Panc1 (cell line): ENCODE data around the gene LRMDA. TPM values are rescaled to one million over a fixed set of nuclear protein-coding genes. Genes with fewer than 3 reads are reported as not detected.

Experiments
- ATAC-seq: fragments of 200-7000 bp; cut with Tn5 transposase; 2 replicates; pipeline ENCODE4 v1.9.1; 2020; ENCODE audit warnings: mild to moderate bottlenecking, moderate library complexity
- BruUV-seq: library from RNA; stranded (reverse); fragments of 400-500 nt; replicated peaks from 2 replicates; lab custom pipeline; 2021; lab: Mats Ljungman, UMichigan
- CTCF ChIA-PET: fragments of 300-600 bp; sonication (Branson Sonifier 250); formaldehyde crosslinking; loops from one replicate; lab custom pipeline; 2022; ENCODE audit warnings: antibody characterized with exemption; lab: Charles Lee
- POLR2A ChIA-PET: fragments of 300-600 bp; sonication (Branson Sonifier 250); formaldehyde crosslinking; loops from one replicate; lab custom pipeline; 2022; ENCODE audit warnings: antibody characterized with exemption; lab: Charles Lee
- DNase-seq: peaks from one replicate; pipeline ENCODE4 v3.0.0-alpha.2; 2010; ENCODE audit warnings: low read depth, low spot score
- H3K27ac ChIP-seq: 2 replicates; pipeline ENCODE4 v1.5.1; 2011; ENCODE audit warnings: mild to moderate bottlenecking, low read length, inconsistent platforms
- H3K27me3 ChIP-seq: fragments of 200-500 bp; sonication (Bioruptor generic); 2 replicates; pipeline ENCODE4 v1.6.0; 2014; ENCODE audit warnings: low read length, inconsistent platforms; ENCODE audit not compliant: control insufficient read depth, insufficient read depth
- H3K36me3 ChIP-seq: fragments of 200-500 bp; sonication (Bioruptor generic); 2 replicates; pipeline ENCODE4 v1.5.1; 2014; ENCODE audit warnings: inconsistent platforms, mild to moderate bottlenecking, low read length, moderate library complexity; ENCODE audit not compliant: control insufficient read depth, insufficient read depth
- H3K4me1 ChIP-seq: 2 replicates; pipeline ENCODE4 v1.5.1; 2011; ENCODE audit warnings: inconsistent platforms, mild to moderate bottlenecking, low read length, moderate library complexity; ENCODE audit not compliant: control insufficient read depth, insufficient read depth
- H3K4me3 ChIP-seq, 2 experiments: 2 replicates each; pipeline ENCODE4 v1.5.1; 2011 to 2012; ENCODE audit warnings: low read depth in 2 of 2, low read length in 2 of 2, mild to moderate bottlenecking in 2 of 2, inconsistent platforms in 1 of 2, moderate library complexity in 1 of 2
- H3K9me3 ChIP-seq: fragments of 200-500 bp; sonication (Bioruptor generic); 2 replicates; pipeline ENCODE4 v1.5.1; 2014; ENCODE audit warnings: low read depth, mild to moderate bottlenecking, inconsistent platforms, low read length, moderate library complexity; ENCODE audit not compliant: control insufficient read depth, insufficient read depth
- POLR2AphosphoS5 ChIP-seq: IDR thresholded peaks from 2 replicates; pipeline ENCODE4 v1.6.1; 2012; ENCODE audit warnings: mild to moderate bottlenecking, low read depth, low read length, moderate library complexity
- SIN3A ChIP-seq: IDR thresholded peaks from 2 replicates; pipeline ENCODE4 v1.6.1; 2012; ENCODE audit warnings: low read depth, mild to moderate bottlenecking, low read length, moderate library complexity, borderline replicate concordance; ENCODE audit not compliant: insufficient read depth
- TCF7L2 ChIP-seq: IDR thresholded peaks from 2 replicates; pipeline ENCODE4 v1.6.1; 2011; ENCODE audit warnings: mild to moderate bottlenecking, low read depth, low read length, inconsistent platforms
- in situ Hi-C: cut with HindIII; loops from 2 replicates; pipeline ENCODE4 v1.10.0; 2016; ENCODE audit warnings: low sequenced_read_pairs, low pct_unique_long_range_greater_than_20kb
- intact Hi-C: fragments of 100-400 bp; cut with micrococcal nuclease; formaldehyde crosslinking; loops from one replicate; pipeline ENCODE4 v1.10.0; 2022; ENCODE audit not compliant: unreplicated experiment
- total RNA-seq: library from RNA; stranded (reverse); gene quantifications from one replicate; pipeline ENCODE4 v1.2.1, GENCODE V29; 2021; ENCODE audit not compliant: unreplicated experiment
- TF ChIP-seq, protein P1 (sequence below): fragments of 450-650 bp; IDR thresholded peaks from 2 replicates; pipeline ENCODE4 v1.5.1; 2017; ENCODE audit warnings: mild to moderate bottlenecking
- TF ChIP-seq, protein P2 (sequence below), 2 experiments: IDR thresholded peaks; 2 replicates each; pipeline ENCODE4 v1.6.1; 2011 to 2012; ENCODE audit warnings: low read depth in 2 of 2, control low read depth in 1 of 2, low read length in 1 of 2, mild to moderate bottlenecking in 1 of 2, moderate library complexity in 1 of 2; ENCODE audit not compliant: insufficient read depth in 1 of 2

Gene LRMDA
- total RNA-seq, 1 experiment from 2014 or later: 1.2 TPM

DNA sequence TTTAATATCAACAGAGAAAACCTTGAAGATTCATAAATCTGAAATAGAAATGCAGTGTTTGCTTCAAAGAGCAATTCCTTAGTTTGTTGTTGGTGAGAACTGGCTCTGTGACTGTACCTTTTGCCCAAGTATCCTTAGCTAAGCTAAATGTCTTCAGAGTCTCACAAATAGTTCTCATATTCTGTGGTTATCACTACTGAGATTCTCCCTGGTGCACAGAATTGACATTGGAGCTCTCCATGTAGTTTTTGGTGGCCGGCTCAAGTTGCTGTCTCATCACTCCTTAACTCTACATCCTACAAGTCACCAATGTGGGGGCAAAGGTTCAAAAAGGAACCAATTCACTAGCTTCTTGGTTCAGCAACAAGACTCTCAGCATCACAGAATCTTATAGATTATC is 780.3 kb downstream of the LRMDA start:
- no peak overlapping the region for H3K27ac ChIP-seq
- no peaks in the 10 kb centered on the region for H3K36me3 ChIP-seq
- no TSS peak for BruUV-seq
- ChIA-PET POLR2A (no interaction called here), CTCF (no interaction called here)
- ATAC-seq (no peak), DNase-seq (no peak)
- no peak overlapping the region for H3K4me3 ChIP-seq
- TF ChIP-seq, protein P1, sequence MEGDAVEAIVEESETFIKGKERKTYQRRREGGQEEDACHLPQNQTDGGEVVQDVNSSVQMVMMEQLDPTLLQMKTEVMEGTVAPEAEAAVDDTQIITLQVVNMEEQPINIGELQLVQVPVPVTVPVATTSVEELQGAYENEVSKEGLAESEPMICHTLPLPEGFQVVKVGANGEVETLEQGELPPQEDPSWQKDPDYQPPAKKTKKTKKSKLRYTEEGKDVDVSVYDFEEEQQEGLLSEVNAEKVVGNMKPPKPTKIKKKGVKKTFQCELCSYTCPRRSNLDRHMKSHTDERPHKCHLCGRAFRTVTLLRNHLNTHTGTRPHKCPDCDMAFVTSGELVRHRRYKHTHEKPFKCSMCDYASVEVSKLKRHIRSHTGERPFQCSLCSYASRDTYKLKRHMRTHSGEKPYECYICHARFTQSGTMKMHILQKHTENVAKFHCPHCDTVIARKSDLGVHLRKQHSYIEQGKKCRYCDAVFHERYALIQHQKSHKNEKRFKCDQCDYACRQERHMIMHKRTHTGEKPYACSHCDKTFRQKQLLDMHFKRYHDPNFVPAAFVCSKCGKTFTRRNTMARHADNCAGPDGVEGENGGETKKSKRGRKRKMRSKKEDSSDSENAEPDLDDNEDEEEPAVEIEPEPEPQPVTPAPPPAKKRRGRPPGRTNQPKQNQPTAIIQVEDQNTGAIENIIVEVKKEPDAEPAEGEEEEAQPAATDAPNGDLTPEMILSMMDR: no peak
- TF ChIP-seq, protein P2, sequence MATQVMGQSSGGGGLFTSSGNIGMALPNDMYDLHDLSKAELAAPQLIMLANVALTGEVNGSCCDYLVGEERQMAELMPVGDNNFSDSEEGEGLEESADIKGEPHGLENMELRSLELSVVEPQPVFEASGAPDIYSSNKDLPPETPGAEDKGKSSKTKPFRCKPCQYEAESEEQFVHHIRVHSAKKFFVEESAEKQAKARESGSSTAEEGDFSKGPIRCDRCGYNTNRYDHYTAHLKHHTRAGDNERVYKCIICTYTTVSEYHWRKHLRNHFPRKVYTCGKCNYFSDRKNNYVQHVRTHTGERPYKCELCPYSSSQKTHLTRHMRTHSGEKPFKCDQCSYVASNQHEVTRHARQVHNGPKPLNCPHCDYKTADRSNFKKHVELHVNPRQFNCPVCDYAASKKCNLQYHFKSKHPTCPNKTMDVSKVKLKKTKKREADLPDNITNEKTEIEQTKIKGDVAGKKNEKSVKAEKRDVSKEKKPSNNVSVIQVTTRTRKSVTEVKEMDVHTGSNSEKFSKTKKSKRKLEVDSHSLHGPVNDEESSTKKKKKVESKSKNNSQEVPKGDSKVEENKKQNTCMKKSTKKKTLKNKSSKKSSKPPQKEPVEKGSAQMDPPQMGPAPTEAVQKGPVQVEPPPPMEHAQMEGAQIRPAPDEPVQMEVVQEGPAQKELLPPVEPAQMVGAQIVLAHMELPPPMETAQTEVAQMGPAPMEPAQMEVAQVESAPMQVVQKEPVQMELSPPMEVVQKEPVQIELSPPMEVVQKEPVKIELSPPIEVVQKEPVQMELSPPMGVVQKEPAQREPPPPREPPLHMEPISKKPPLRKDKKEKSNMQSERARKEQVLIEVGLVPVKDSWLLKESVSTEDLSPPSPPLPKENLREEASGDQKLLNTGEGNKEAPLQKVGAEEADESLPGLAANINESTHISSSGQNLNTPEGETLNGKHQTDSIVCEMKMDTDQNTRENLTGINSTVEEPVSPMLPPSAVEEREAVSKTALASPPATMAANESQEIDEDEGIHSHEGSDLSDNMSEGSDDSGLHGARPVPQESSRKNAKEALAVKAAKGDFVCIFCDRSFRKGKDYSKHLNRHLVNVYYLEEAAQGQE (IDR thresholded peaks at IDR 0.05; ENCODE audit: insufficient read depth in 1 of 2, low read depth in 2 of 2, low read length in 1 of 2): no peak
- no peak for TF ChIP-seq TCF7L2
- no peak for TF ChIP-seq POLR2AphosphoS5
- no peaks in the 10 kb centered on the region for H3K27me3 ChIP-seq
- no peaks in the 10 kb centered on the region for H3K4me1 ChIP-seq
- H3K9me3 ChIP-seq: no peaks in the 10 kb centered on the region
- intact Hi-C loops: no loop called here
- in situ Hi-C loops: no loop called here

GRCh38 chr10:76213876-76214275 is 782.5 kb downstream of the LRMDA start:
- CTCF ChIA-PET: no interaction called here
- no peak for DNase-seq

More at GRCh38 chr10:76213876-76214275, 782.5 kb downstream of the LRMDA start:
- no peak overlapping the region for H3K4me3 ChIP-seq
- in situ Hi-C loops (no loop called here), intact Hi-C loops (no loop called here)
- TF ChIP-seq TCF7L2: no peak
- TF ChIP-seq, protein P1: no peak
- no peak for TF ChIP-seq POLR2AphosphoS5
- TF ChIP-seq, protein P2 (IDR thresholded peaks at IDR 0.05; ENCODE audit: insufficient read depth in 1 of 2, low read depth in 2 of 2, low read length in 1 of 2): no peak
- no peak for TF ChIP-seq SIN3A
- no peaks in the 10 kb centered on the region for H3K36me3 ChIP-seq
- no peaks in the 10 kb centered on the region for H3K4me1 ChIP-seq
- ATAC-seq: no peak
- POLR2A ChIA-PET: no interaction called here
- no peaks in the 10 kb centered on the region for H3K9me3 ChIP-seq
- H3K27ac ChIP-seq: no peak overlapping the region
- BruUV-seq: no TSS peak
- H3K27me3 ChIP-seq: no peaks in the 10 kb centered on the region
